GM12874 (cell line): ENCODE data around the gene PCDH15.

Source experiments
- CTCF ChIP-seq: IDR thresholded peaks from 2 replicates; pipeline ENCODE4 v1.5.1; 2011; ENCODE audit warnings: low read depth, mild to moderate bottlenecking, control low read depth, low read length, moderate library complexity; ENCODE audit not compliant: insufficient read depth

The PCDH15 gene

GRCh38 chr10:54613162-54613561, 187.9 kb downstream of the PCDH15 start:
- no peak for TF ChIP-seq CTCF

DNA sequence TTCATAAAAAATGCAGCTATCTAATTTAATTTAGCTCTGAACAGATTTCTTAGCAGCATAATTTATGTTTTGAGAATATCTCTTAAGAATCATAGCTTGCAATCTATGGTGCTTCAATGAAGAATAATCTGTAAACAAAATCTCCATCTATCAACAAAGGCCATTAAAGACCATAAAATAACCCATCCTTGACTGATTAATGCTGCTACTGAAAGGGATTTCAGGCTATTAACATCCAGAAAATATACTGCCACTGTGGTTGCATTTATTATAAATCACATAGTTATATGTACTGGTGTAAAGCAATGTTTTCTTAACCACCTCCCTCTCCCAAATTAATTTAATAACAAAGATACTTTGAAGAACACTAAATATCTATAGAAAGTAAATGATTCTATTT, 191.6 kb downstream of the PCDH15 start:
- no peak for TF ChIP-seq CTCF

- TF ChIP-seq CTCF, result no peak
These were observed 193.0 kb downstream of the PCDH15 start for GRCh38 chr10:54607983-54608382.

- TF ChIP-seq CTCF, result no peak
These were observed 206.7 kb downstream of the PCDH15 start for GRCh38 chr10:54594289-54594688.

DNA sequence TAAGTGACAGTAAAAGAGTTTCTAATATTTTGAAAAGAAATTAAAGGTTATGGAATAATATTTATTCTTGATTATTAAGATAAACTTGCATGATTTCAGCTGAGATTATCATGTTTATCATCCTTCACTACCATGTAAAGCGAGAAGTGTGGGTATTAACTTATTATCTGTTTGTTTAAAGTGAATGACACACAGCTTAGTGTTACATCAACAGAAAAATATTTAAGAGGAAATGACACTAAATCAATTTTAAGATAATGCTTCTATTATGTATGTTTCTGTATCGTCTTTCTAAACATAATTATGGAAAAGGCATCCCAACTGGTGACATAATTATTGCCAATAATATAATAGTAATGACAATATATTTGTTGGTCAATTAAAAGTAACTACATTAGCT, 213.1 kb downstream of the PCDH15 start:
- no peak for TF ChIP-seq CTCF

DNA sequence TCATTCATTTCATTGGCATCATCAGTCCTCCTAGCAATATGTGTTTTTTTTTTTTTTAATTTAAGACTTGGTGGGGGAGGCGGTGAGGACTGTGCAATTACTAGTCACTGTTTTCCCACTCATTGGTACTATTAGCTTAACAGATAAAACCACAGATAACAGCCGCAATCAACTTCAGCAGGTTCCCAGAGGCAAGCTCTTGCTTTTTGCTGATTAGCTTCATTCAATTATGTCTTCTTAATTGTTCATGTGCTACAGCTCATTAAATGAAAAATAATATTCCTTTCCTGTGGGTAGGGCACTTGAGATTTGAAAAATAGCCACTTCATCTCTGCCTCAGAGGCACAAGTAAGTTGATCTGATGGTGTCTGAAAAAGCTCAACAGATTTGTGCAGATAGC, 215.5 kb downstream of the PCDH15 start:
- no peak for TF ChIP-seq CTCF

DNA sequence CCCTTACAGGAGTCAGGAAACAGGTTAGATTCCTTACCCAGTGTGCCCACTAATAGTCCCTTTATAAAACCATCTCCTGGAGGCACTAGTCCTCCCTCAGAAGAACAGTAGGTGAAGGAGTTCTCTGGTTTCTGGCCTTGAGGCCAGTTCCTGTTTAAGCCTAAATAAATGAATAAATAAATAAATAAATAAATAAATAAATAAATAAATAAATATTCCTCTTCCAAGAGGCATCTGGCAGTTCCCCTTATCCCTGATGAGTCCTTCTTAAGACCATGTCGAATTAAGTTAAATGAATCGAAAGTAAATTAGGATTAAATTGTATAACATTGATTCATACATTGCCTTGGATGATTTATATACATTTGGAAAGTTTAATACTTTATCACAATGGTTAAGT, 223.3 kb downstream of the PCDH15 start:
- TF ChIP-seq CTCF, result no peak

GRCh38 chr10:54576541-54576940, 224.5 kb downstream of the PCDH15 start:
- no peak for TF ChIP-seq CTCF
